Osteoblast (primary cell): ENCODE results near the gene SLC6A6. TPM values are rescaled to one million over a fixed set of nuclear protein-coding genes. Genes with fewer than 3 reads are reported as not detected.

Source experiments
- DNase-seq: peaks from one replicate; pipeline ENCODE4 v3.0.0; 2011; ENCODE audit warnings: low spot score, mixed read lengths; ENCODE audit not compliant: insufficient read length; ENCODE audit errors: missing footprints
- H2AFZ ChIP-seq: 2 replicates; pipeline ENCODE4 v1.6.0; 2011; ENCODE audit warnings: mild to moderate bottlenecking, low read length
- H3K27ac ChIP-seq: 2 replicates; pipeline ENCODE4 v1.5.1; 2011; ENCODE audit warnings: mild to moderate bottlenecking, low read depth, low read length, moderate library complexity
- H3K27me3 ChIP-seq: 2 replicates; pipeline ENCODE4 v1.6.0; 2012; ENCODE audit warnings: mild to moderate bottlenecking, control low read depth, inconsistent platforms, low read length, moderate library complexity; ENCODE audit not compliant: insufficient read depth
- H3K36me3 ChIP-seq: 2 replicates; pipeline ENCODE4 v1.5.1; 2011; ENCODE audit warnings: mild to moderate bottlenecking, low read length, control low read depth, moderate library complexity; ENCODE audit not compliant: insufficient read depth
- H3K4me1 ChIP-seq: 2 replicates; pipeline ENCODE4 v1.5.1; 2011; ENCODE audit warnings: mild to moderate bottlenecking, low read length, control low read depth, moderate library complexity; ENCODE audit not compliant: insufficient read depth
- H3K4me2 ChIP-seq: 2 replicates; pipeline ENCODE4 v1.6.0; 2011; ENCODE audit warnings: mild to moderate bottlenecking, low read length; ENCODE audit not compliant: insufficient read depth
- H3K4me3 ChIP-seq: fragments of 200-600 bp; sonication (generic); 3 replicates; pipeline ENCODE4 v1.5.1; 2012; ENCODE audit warnings: mild to moderate bottlenecking, low read length, inconsistent platforms; ENCODE audit not compliant: insufficient read depth
- H3K79me2 ChIP-seq: 2 replicates; pipeline ENCODE4 v1.6.0; 2012; ENCODE audit warnings: mild to moderate bottlenecking, low read length, control low read depth, inconsistent platforms; ENCODE audit not compliant: insufficient read depth
- H3K9me3 ChIP-seq: 2 replicates; pipeline ENCODE4 v1.5.1; 2011; ENCODE audit warnings: low read depth, low read length, control low read depth
- H4K20me1 ChIP-seq: 2 replicates; pipeline ENCODE4 v1.6.0; 2012; ENCODE audit warnings: mild to moderate bottlenecking, low read length, control low read depth; ENCODE audit not compliant: insufficient read depth
- CTCF ChIP-seq: IDR thresholded peaks from 2 replicates; pipeline ENCODE4 v1.5.1; 2011; ENCODE audit warnings: mild to moderate bottlenecking, low read depth, low read length, moderate library complexity; ENCODE audit errors: extremely low read depth
- total RNA-seq: library from RNA; depleted of rRNA; stranded (reverse); fragments of >200 nt; gene quantifications from 2 replicates; pipeline ENCODE4 v1.2.3, GENCODE V29; 2012

SLC6A6 gene
- total RNA-seq, 1 donor = 86.5 TPM

- H3K9me3 ChIP-seq = no peaks in the 10 kb centered on the region
- no peaks in the 10 kb centered on the region for H3K36me3 ChIP-seq
- H4K20me1 ChIP-seq = no peaks in the 10 kb centered on the region
- no peak for TF ChIP-seq CTCF
- no peaks in the 10 kb centered on the region for H3K4me1 ChIP-seq
- no peak overlapping the region for H3K4me2 ChIP-seq
- no peaks in the 10 kb centered on the region for H3K79me2 ChIP-seq
- H2AFZ ChIP-seq = no peak overlapping the region
- H3K4me3 ChIP-seq = no peak overlapping the region
- H3K27ac ChIP-seq = no peak overlapping the region
- H3K27me3 ChIP-seq = peaks cover 29% of the 10 kb centered on the region
- DNase-seq = no peak
Measured at GRCh38 chr3:14359348-14359747, 43.1 kb upstream of the SLC6A6 start.

GRCh38 chr3:14360123-14360881 is 42.1 kb upstream of the SLC6A6 start:
- peaks cover 29% of the 10 kb centered on the region for H3K27me3 ChIP-seq
- no peak overlapping the region for H3K4me2 ChIP-seq
- DNase-seq = no peak
- H3K27ac ChIP-seq = no peak overlapping the region
- no peaks in the 10 kb centered on the region for H3K9me3 ChIP-seq
- no peaks in the 10 kb centered on the region for H3K36me3 ChIP-seq
- no peak overlapping the region for H3K4me3 ChIP-seq
- no peak overlapping the region for H2AFZ ChIP-seq
- TF ChIP-seq CTCF = no peak
- H3K4me1 ChIP-seq = no peaks in the 10 kb centered on the region
- no peaks in the 10 kb centered on the region for H4K20me1 ChIP-seq
- no peaks in the 10 kb centered on the region for H3K79me2 ChIP-seq

- H3K36me3 ChIP-seq = no peaks in the 10 kb centered on the region
- no peak for DNase-seq
- H3K79me2 ChIP-seq = no peaks in the 10 kb centered on the region
- H3K4me3 ChIP-seq = no peak overlapping the region
- H4K20me1 ChIP-seq = no peaks in the 10 kb centered on the region
- peaks cover 33% of the 10 kb centered on the region for H3K27me3 ChIP-seq
- H2AFZ ChIP-seq = no peak overlapping the region
- no peaks in the 10 kb centered on the region for H3K9me3 ChIP-seq
- no peak overlapping the region for H3K27ac ChIP-seq
- no peaks in the 10 kb centered on the region for H3K4me1 ChIP-seq
- no peak for TF ChIP-seq CTCF
- no peak overlapping the region for H3K4me2 ChIP-seq
Measured at GRCh38 chr3:14361068-14361677, 41.2 kb upstream of the SLC6A6 start.

GRCh38 chr3:14362890-14363289 is 39.5 kb upstream of the SLC6A6 start:
- DNase-seq = no peak
- Histone ChIP-seq H3K27ac (no peak overlapping the region), H3K27me3 (peaks cover 33% of the 10 kb centered on the region), H3K9me3 (no peaks in the 10 kb centered on the region), H2AFZ (no peak overlapping the region), H3K36me3 (no peaks in the 10 kb centered on the region), H3K4me1 (no peaks in the 10 kb centered on the region), H3K79me2 (no peaks in the 10 kb centered on the region), H3K4me2 (no peak overlapping the region), H3K4me3 (no peak overlapping the region), H4K20me1 (no peaks in the 10 kb centered on the region)
- TF ChIP-seq CTCF = no peak
